DOHH2 (cell line): Measurements from ENCODE around the gene SAV1.

ENCODE experiments used
- CTCF ChIP-seq: fragments of 200-600 bp; sonication (generic); IDR thresholded peaks from one replicate; pipeline ENCODE4 v1.5.1; 2014; ENCODE audit warnings: antibody characterized with exemption, mild to moderate bottlenecking, low read depth, low read length; ENCODE audit not compliant: poor library complexity, severe bottlenecking
- EZH2phosphoT487 ChIP-seq: fragments of 200-600 bp; sonication (generic); IDR thresholded peaks from 2 replicates; pipeline ENCODE4 v1.6.1; 2017; ENCODE audit warnings: borderline replicate concordance, mild to moderate bottlenecking, antibody characterized with exemption, low read length, moderate library complexity, mixed read lengths

- no peak for TF ChIP-seq CTCF
- no peak for TF ChIP-seq EZH2phosphoT487
Measured at GRCh38 chr14:50622978-50623377, 45.1 kb downstream of the SAV1 start.
